Skeletal muscle tissue (tissue), 4 donors: ENCODE results near the gene FBLN1. TPM values are rescaled to one million over a fixed set of nuclear protein-coding genes. Genes with fewer than 3 reads are reported as not detected.
"Not testable (repeated sequence)": the region's sequence is repeated elsewhere in the genome, so short reads cannot be mapped to it uniquely, and the experiment has no call there.

ENCODE experiments used
- H3K27ac ChIP-seq: one replicate; pipeline ENCODE4 v1.7.0; 2013; ENCODE audit warnings: mild to moderate bottlenecking, low read depth, low read length, inconsistent platforms
- H3K27me3 ChIP-seq, 3 donors: one replicate each; pipeline ENCODE4 v1.7.0; 2013; ENCODE audit warnings: low read length in 3 of 3; ENCODE audit not compliant: control insufficient read depth in 3 of 3, insufficient read depth in 3 of 3
- H3K36me3 ChIP-seq, 3 donors: one replicate each; pipeline ENCODE4 v1.7.0; 2013; ENCODE audit warnings: low read length in 3 of 3; ENCODE audit not compliant: control insufficient read depth in 3 of 3, insufficient read depth in 3 of 3
- H3K4me1 ChIP-seq, 3 donors: one replicate each; pipeline ENCODE4 v1.7.0; 2013; ENCODE audit warnings: low read length in 3 of 3, mild to moderate bottlenecking in 3 of 3; ENCODE audit not compliant: control insufficient read depth in 3 of 3, insufficient read depth in 3 of 3
- H3K4me3 ChIP-seq, 3 donors: one replicate each; pipeline ENCODE4 v1.7.0; 2013; ENCODE audit warnings: low read length in 3 of 3
- H3K9ac ChIP-seq, 3 donors: one replicate each; pipeline ENCODE4 v1.7.0; 2013; ENCODE audit warnings: low read length in 3 of 3, mild to moderate bottlenecking in 3 of 3, moderate library complexity in 2 of 3, low read depth in 1 of 3
- H3K9me3 ChIP-seq, 3 donors: one replicate each; pipeline ENCODE4 v1.7.0; 2013; ENCODE audit warnings: low read length in 3 of 3; ENCODE audit not compliant: control insufficient read depth in 3 of 3
- total RNA-seq: library from RNA; depleted of rRNA; stranded (reverse); fragments of >200 nt; gene quantifications from one replicate; pipeline ENCODE4 v1.2.3, GENCODE V29; 2014
- donor health status: Osteomylitis.

Gene FBLN1
- total RNA-seq, 1 donor from 2014 or later = 105 TPM

DNA sequence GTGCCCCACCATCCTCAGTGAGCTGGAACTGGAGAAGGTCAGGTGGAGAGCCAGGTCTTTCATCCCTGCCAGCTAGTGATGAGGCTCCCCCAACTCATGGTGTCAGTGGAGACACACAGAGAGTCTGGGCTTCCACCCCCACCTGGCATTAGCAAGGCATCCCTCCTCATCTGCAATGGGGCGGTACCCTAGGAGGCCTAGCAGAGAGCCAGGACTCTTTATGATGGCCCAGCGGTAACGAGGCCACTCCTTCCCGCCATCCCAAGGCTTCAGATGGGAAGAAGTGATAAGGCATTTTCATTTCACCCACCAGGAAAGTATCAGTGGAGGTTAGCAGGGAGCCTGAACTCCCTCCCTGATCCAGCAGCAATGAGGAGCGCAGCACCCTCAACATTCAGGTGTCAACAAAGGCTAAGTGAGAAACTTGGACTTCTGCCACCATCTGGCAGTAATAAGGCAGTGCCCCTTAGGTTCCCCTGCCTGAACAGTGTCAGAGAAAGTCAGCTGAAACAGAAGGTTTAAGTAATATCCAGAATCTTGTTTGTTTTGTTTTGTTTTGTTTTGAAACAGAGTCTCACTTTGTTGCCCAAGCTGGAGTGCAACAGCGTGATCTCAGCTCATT lies 40.5 kb upstream of the FBLN1 start:
- peaks cover 0 to 6% (median 3%) of the 10 kb centered on the region in 3 donors for H3K27me3 ChIP-seq
- no peaks in the 10 kb centered on the region for H3K36me3 ChIP-seq
- no peak overlapping the region for H3K9ac ChIP-seq
- H3K9me3 ChIP-seq = no peaks in the 10 kb centered on the region
- H3K4me1 ChIP-seq = no peaks in the 10 kb centered on the region
- H3K27ac ChIP-seq = no peak overlapping the region
- H3K4me3 ChIP-seq = no peak overlapping the region

- H3K9ac ChIP-seq, H3K27ac ChIP-seq: not testable (repeated sequence)
These were observed 39.0 kb upstream of the FBLN1 start for GRCh38 chr22:45463691-45464090.

DNA sequence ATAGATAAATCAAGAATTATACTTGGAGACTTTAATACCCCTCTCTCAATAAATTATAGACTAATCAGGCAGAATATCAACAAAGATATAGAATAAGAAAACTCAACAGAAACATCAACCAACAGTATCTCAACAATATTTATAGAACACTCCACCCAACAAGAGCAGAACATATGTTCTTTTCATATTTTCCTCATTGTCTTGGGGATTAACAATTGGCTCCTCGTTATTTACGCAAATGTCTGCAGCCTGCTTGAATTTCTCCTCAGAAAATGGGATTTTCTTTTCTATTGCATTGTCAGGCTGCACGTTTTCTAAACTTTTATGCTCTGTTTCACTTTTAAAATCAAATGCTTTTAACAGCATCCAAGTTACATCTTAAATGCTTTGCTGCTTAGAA lies 37.0 kb upstream of the FBLN1 start:
- H3K27me3 ChIP-seq = no peaks in the 10 kb centered on the region
- no peaks in the 10 kb centered on the region for H3K36me3 ChIP-seq
- H3K9ac ChIP-seq = no peak overlapping the region
- peaks cover 0 to 3% (median 0%) of the 10 kb centered on the region in 3 donors for H3K9me3 ChIP-seq
- H3K4me1 ChIP-seq = peaks cover 0 to 5% (median 5%) of the 10 kb centered on the region in 3 donors
- no peak overlapping the region for H3K4me3 ChIP-seq
- no peak overlapping the region for H3K27ac ChIP-seq

More at GRCh38 chr22:45463691-45464090, 39.0 kb upstream of the FBLN1 start:
- H3K9me3 ChIP-seq, H3K27me3 ChIP-seq, H3K4me3 ChIP-seq, H3K36me3 ChIP-seq, H3K4me1 ChIP-seq: not testable (repeated sequence)

- H3K4me3 ChIP-seq = no peak overlapping the region
- no peak overlapping the region for H3K9ac ChIP-seq
- no peaks in the 10 kb centered on the region for H3K36me3 ChIP-seq
- peaks cover 0 to 3% (median 0%) of the 10 kb centered on the region in 3 donors for H3K9me3 ChIP-seq
- peaks cover 0 to 5% (median 5%) of the 10 kb centered on the region in 3 donors for H3K4me1 ChIP-seq
- H3K27ac ChIP-seq = no peak overlapping the region
- H3K27me3 ChIP-seq = no peaks in the 10 kb centered on the region
These were observed 33.8 kb upstream of the FBLN1 start for GRCh38 chr22:45468872-45469271.

- no peak overlapping the region for H3K4me3 ChIP-seq
- H3K27me3 ChIP-seq = no peaks in the 10 kb centered on the region
- peaks cover 0 to 3% (median 0%) of the 10 kb centered on the region in 3 donors for H3K9me3 ChIP-seq
- peaks cover 0 to 5% (median 5%) of the 10 kb centered on the region in 3 donors for H3K4me1 ChIP-seq
- no peaks in the 10 kb centered on the region for H3K36me3 ChIP-seq
- no peak overlapping the region for H3K9ac ChIP-seq
- H3K27ac ChIP-seq = no peak overlapping the region
These were observed 33.2 kb upstream of the FBLN1 start for GRCh38 chr22:45469281-45470073.

DNA sequence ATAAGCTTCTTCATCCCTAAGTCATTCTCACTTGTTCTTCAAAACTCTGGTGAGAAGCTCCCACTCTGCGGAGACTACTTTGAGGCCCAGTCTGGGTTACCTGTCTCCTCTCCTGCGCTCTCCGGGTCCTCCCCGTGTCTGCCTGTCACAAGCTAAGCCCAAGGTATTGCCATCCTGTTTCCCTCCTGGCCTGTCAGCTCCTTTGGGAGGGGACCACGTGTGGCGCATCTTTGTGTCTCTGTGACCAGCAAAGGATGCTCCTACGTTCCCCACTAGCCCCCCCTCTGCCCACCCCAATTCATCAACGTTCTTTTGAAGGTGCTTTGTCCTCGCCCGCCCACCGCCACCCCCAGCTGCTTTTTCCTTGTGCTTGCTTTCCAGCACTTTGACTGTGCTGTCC lies 31.8 kb upstream of the FBLN1 start:
- Histone ChIP-seq H3K9ac (no peak overlapping the region), H3K4me1 (peaks cover 2 to 10% (median 5%) of the 10 kb centered on the region in 3 donors), H3K4me3 (no peak overlapping the region), H3K27me3 (no peaks in the 10 kb centered on the region), H3K36me3 (no peaks in the 10 kb centered on the region), H3K9me3 (peaks cover 0 to 3% (median 0%) of the 10 kb centered on the region in 3 donors), H3K27ac (no peak overlapping the region)

GRCh38 chr22:45472426-45472825 lies 30.3 kb upstream of the FBLN1 start:
- H3K9me3 ChIP-seq = peaks cover 0 to 3% (median 0%) of the 10 kb centered on the region in 3 donors
- peaks cover 0 to 5% (median 0%) of the 10 kb centered on the region in 3 donors for H3K27me3 ChIP-seq
- no peak overlapping the region for H3K9ac ChIP-seq
- peaks cover 5 to 14% (median 6%) of the 10 kb centered on the region in 3 donors for H3K4me1 ChIP-seq
- H3K27ac ChIP-seq = no peak overlapping the region
- H3K36me3 ChIP-seq = no peaks in the 10 kb centered on the region
- no peak overlapping the region for H3K4me3 ChIP-seq

GRCh38 chr22:45473626-45474237 lies 29.0 kb upstream of the FBLN1 start:
- Histone ChIP-seq H3K27me3 (peaks cover 0 to 8% (median 0%) of the 10 kb centered on the region in 3 donors), H3K4me3 (no peak overlapping the region), H3K9me3 (no peaks in the 10 kb centered on the region), H3K36me3 (no peaks in the 10 kb centered on the region), H3K9ac (no peak overlapping the region), H3K27ac (no peak overlapping the region), H3K4me1 (peaks cover 5 to 14% (median 9%) of the 10 kb centered on the region in 3 donors)

GRCh38 chr22:45475063-45475747 lies 27.5 kb upstream of the FBLN1 start:
- peaks cover 0 to 9% (median 8%) of the 10 kb centered on the region in 3 donors for H3K4me1 ChIP-seq
- H3K27ac ChIP-seq = no peak overlapping the region
- no peaks in the 10 kb centered on the region for H3K36me3 ChIP-seq
- H3K9me3 ChIP-seq = no peaks in the 10 kb centered on the region
- H3K9ac ChIP-seq = no peak overlapping the region
- H3K27me3 ChIP-seq = peaks cover 0 to 8% (median 0%) of the 10 kb centered on the region in 3 donors
- H3K4me3 ChIP-seq = no peak overlapping the region
